K562 (cell line): Measurements from ENCODE around the gene LRRC31. TPM values are rescaled to one million over a fixed set of nuclear protein-coding genes. Genes with fewer than 3 reads are reported as not detected.

Experiments
- ARID2 ChIP-seq: fragments of 450-650 bp; IDR thresholded peaks from 2 replicates; pipeline ENCODE4 v1.6.1; 2017; ENCODE audit warnings: antibody characterized with exemption, mild to moderate bottlenecking
- CREM ChIP-seq: IDR thresholded peaks from 2 replicates; pipeline ENCODE4 v1.6.1; 2014; ENCODE audit warnings: antibody characterized with exemption, low read depth
- E2F6 ChIP-seq, 2 experiments: IDR thresholded peaks; 2 replicates each; pipeline ENCODE4 v1.6.1; 2011; ENCODE audit warnings: borderline replicate concordance in 1 of 2, control low read depth in 1 of 2, low read depth in 1 of 2, low read length in 1 of 2, mild to moderate bottlenecking in 1 of 2, mixed read lengths in 1 of 2, moderate library complexity in 1 of 2; ENCODE audit not compliant: insufficient read depth in 1 of 2, insufficient read length in 1 of 2, poor library complexity in 1 of 2, severe bottlenecking in 1 of 2; ENCODE audit errors: extremely low read depth in 1 of 2
- MTA3 ChIP-seq: fragments of 450-650 bp; formaldehyde crosslinking; IDR thresholded peaks from 2 replicates; pipeline ENCODE4 v1.6.1; 2017; ENCODE audit warnings: mild to moderate bottlenecking, borderline replicate concordance
- PREB ChIP-seq: sonication (generic); formaldehyde crosslinking; IDR thresholded peaks from 2 replicates; pipeline ENCODE4 v1.8.1; 2023; ENCODE audit warnings: mild to moderate bottlenecking, missing genetic modification reagents
- RAD21 ChIP-seq, 2 experiments: fragments of 250-450 bp in 1 of 2; fragments of 450-650 bp in 1 of 2; sonication (Bioruptor Pico) in 1 of 2; formaldehyde crosslinking in 1 of 2; IDR thresholded peaks in 1 of 2; conservative IDR thresholded peaks in 1 of 2; 2 replicates each; pipeline versions ENCODE4 v1.4.0 to v1.8.0; 2020 to 2022; ENCODE audit warnings: mild to moderate bottlenecking in 2 of 2, moderate library complexity in 1 of 2
- RBM39 ChIP-seq: fragments of 200-400 bp; formaldehyde crosslinking; optimal IDR thresholded peaks from 2 replicates; pipeline ENCODE3; 2018; ENCODE audit warnings: low read depth, low read length
- SMAD4 ChIP-seq: fragments of 250-450 bp; sonication (Bioruptor Pico); conservative IDR thresholded peaks from 2 replicates; pipeline ENCODE4 v1.8.0; 2021; ENCODE audit warnings: inconsistent platforms, mild to moderate bottlenecking, moderate library complexity
- SMC3 ChIP-seq: conservative IDR thresholded peaks from 2 replicates; pipeline ENCODE4 v1.6.1; 2011; ENCODE audit warnings: low read depth, low read length, improper control_type of control experiment; ENCODE audit not compliant: insufficient read depth
- SPI1 ChIP-seq: IDR thresholded peaks from 2 replicates; pipeline ENCODE4 v1.6.1; 2011; ENCODE audit warnings: low read depth, low read length, control low read depth, borderline replicate concordance
- TBP ChIP-seq: optimal IDR thresholded peaks from 2 replicates; pipeline ENCODE3; 2011; ENCODE audit warnings: low read depth, low read length, improper control_type of control experiment
- ZBED1 ChIP-seq: IDR thresholded peaks from 2 replicates; pipeline ENCODE4 v1.6.1; 2014
- ZFP30 ChIP-seq: fragments of 250-450 bp; sonication (Bioruptor Pico); IDR thresholded peaks from 2 replicates; pipeline ENCODE4 v1.8.0; 2022; ENCODE audit warnings: moderate library complexity, mild to moderate bottlenecking, inconsistent platforms, borderline replicate concordance
- ZNF274 ChIP-seq: IDR thresholded peaks from 2 replicates; pipeline ENCODE4 v1.6.1; 2011; ENCODE audit warnings: low read depth, mild to moderate bottlenecking, low read length, moderate library complexity, borderline replicate concordance
- ZNF324 ChIP-seq: fragments of 250-450 bp; sonication (Bioruptor Pico); IDR thresholded peaks from 2 replicates; pipeline ENCODE4 v1.4.0; 2020; ENCODE audit warnings: mild to moderate bottlenecking
- ZNF561 ChIP-seq: fragments of 450-650 bp; formaldehyde crosslinking; conservative IDR thresholded peaks from 2 replicates; pipeline ENCODE4 v1.4.0; 2020; ENCODE audit warnings: mild to moderate bottlenecking, moderate library complexity
- ZNF644 ChIP-seq: fragments of 200-800 bp; sonication (Bioruptor generic); IDR thresholded peaks from 2 replicates; pipeline ENCODE4 v1.6.1; 2016; ENCODE audit warnings: low read depth, missing genetic modification characterization, missing compliant biosample characterization
- ZNF785 ChIP-seq: fragments of 250-450 bp; sonication (Bioruptor Pico); IDR thresholded peaks from 2 replicates; pipeline ENCODE4 v1.4.0; 2020; ENCODE audit warnings: mild to moderate bottlenecking
- polyA plus RNA-seq, 8 experiments: library from polyadenylated mRNA; depleted of rRNA in 4 of 8; stranded (reverse) in 5 of 8; unstranded in 3 of 8; fragments of >200 nt; fragmentation: Nextera tagmentation in 2 of 8; fragmentation: Illumina TruSeq in 1 of 8; extraction: Ambion mirVana in 2 of 8; extraction: Trizol in 1 of 8; gene quantifications; 2 replicates each; pipeline versions ENCODE4 v1.2.1 to v1.2.3, GENCODE V29; 2011 to 2014; ENCODE audit warnings: inconsistent platforms in 1 of 8, missing spikeins in 1 of 8
- total RNA-seq, 7 experiments: library from RNA; depleted of rRNA in 6 of 7; stranded (reverse); fragments of >200 nt in 6 of 7; fragmentation: Illumina TruSeq in 2 of 7; extraction: Trizol in 2 of 7; gene quantifications; 2 replicates each; pipeline versions ENCODE4 v1.2.1 to v1.2.3, GENCODE V29; 2011 to 2021; ENCODE audit warnings: low replicate concordance in 1 of 7
- TF ChIP-seq, protein P1 (sequence below): fragments of 250-450 bp; sonication (Bioruptor Pico); IDR thresholded peaks from 2 replicates; pipeline ENCODE4 v1.4.0; 2020
- TF ChIP-seq, protein P2 (sequence below), 2 experiments: fragments of 450-650 bp in 1 of 2; sonication (generic) in 1 of 2; formaldehyde crosslinking in 1 of 2; IDR thresholded peaks in 1 of 2; conservative IDR thresholded peaks in 1 of 2; 2 replicates each; pipeline versions ENCODE4 v1.6.1 to v1.8.1; 2016 to 2023; ENCODE audit warnings: mild to moderate bottlenecking in 2 of 2, moderate library complexity in 2 of 2, inconsistent platforms in 1 of 2, missing genetic modification reagents in 1 of 2

LRRC31 gene
- total and polyA plus RNA-seq, 9 of the 15 experiments (the other 6 are each of a cell fraction or from before 2014, with no cell fraction given): not detected

GRCh38 chr3:169863458-169863899 lies 6.3 kb downstream of the LRRC31 start (continued):
- TF ChIP-seq, protein P1, sequence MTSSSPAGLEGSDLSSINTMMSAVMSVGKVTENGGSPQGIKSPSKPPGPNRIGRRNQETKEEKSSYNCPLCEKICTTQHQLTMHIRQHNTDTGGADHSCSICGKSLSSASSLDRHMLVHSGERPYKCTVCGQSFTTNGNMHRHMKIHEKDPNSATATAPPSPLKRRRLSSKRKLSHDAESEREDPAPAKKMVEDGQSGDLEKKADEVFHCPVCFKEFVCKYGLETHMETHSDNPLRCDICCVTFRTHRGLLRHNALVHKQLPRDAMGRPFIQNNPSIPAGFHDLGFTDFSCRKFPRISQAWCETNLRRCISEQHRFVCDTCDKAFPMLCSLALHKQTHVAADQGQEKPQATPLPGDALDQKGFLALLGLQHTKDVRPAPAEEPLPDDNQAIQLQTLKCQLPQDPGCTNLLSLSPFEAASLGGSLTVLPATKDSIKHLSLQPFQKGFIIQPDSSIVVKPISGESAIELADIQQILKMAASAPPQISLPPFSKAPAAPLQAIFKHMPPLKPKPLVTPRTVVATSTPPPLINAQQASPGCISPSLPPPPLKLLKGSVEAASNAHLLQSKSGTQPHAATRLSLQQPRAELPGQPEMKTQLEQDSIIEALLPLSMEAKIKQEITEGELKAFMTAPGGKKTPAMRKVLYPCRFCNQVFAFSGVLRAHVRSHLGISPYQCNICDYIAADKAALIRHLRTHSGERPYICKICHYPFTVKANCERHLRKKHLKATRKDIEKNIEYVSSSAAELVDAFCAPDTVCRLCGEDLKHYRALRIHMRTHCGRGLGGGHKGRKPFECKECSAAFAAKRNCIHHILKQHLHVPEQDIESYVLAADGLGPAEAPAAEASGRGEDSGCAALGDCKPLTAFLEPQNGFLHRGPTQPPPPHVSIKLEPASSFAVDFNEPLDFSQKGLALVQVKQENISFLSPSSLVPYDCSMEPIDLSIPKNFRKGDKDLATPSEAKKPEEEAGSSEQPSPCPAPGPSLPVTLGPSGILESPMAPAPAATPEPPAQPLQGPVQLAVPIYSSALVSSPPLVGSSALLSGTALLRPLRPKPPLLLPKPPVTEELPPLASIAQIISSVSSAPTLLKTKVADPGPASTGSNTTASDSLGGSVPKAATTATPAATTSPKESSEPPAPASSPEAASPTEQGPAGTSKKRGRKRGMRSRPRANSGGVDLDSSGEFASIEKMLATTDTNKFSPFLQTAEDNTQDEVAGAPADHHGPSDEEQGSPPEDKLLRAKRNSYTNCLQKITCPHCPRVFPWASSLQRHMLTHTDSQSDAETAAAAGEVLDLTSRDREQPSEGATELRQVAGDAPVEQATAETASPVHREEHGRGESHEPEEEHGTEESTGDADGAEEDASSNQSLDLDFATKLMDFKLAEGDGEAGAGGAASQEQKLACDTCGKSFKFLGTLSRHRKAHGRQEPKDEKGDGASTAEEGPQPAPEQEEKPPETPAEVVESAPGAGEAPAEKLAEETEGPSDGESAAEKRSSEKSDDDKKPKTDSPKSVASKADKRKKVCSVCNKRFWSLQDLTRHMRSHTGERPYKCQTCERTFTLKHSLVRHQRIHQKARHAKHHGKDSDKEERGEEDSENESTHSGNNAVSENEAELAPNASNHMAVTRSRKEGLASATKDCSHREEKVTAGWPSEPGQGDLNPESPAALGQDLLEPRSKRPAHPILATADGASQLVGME (CRISPR knock-in tag): no peak
- TF ChIP-seq RBM39 (no peak), ZFP30 (CRISPR knock-in tag) (no peak), RAD21 (CRISPR knock-in tag; conservative IDR thresholded peaks at IDR 0.05 in 1 of 2, IDR thresholded peaks at IDR 0.05 in 1 of 2) (peak; percentile 90 to 95), ZBED1 (no peak), ZNF324 (CRISPR knock-in tag) (no peak), SPI1 (0 out of 2 replicates have a peak, but pooled peaks have one; percentile 38), TBP (no peak), SMC3 (peak; percentile 79), CREM (peak; percentile 65), MTA3 (no peak), PREB (no peak), ZNF274 (no peak), E2F6 (IDR thresholded peaks at IDR 0.05; ENCODE audit: borderline replicate concordance in 1 of 2, extremely low read depth in 1 of 2, insufficient read depth in 1 of 2, insufficient read length in 1 of 2, low read depth in 1 of 2, low read length in 1 of 2, poor library complexity in 1 of 2, severe bottlenecking in 1 of 2) (no peak), ZNF561 (CRISPR knock-in tag) (no peak), ZNF785 (CRISPR knock-in tag) (no peak), ZNF644 (tag) (no peak), ARID2 (peak; percentile 63; the same call in 1 of the 2 replicates), SMAD4 (CRISPR knock-in tag) (peak; percentile 72)
- TF ChIP-seq, protein P2, sequence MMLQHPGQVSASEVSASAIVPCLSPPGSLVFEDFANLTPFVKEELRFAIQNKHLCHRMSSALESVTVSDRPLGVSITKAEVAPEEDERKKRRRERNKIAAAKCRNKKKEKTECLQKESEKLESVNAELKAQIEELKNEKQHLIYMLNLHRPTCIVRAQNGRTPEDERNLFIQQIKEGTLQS (IDR thresholded peaks at IDR 0.05): no peak
- TF ChIP-seq, protein P2 (CRISPR knock-in tag; conservative IDR thresholded peaks at IDR 0.05): no peak
